Uterus (tissue), 2 donors: ENCODE data around the gene MAP3K19.

Experiments
- CTCF ChIP-seq, 4 experiments: fragments of 200-600 bp in 2 of 4; fragments of 450-650 bp in 2 of 4; sonication (generic) in 2 of 4; IDR thresholded peaks; one replicate each; pipeline ENCODE4 v1.5.1; 2016 to 2019; ENCODE audit warnings: antibody characterized with exemption in 4 of 4, mild to moderate bottlenecking in 2 of 4, moderate library complexity in 1 of 4
- POLR2A ChIP-seq, 2 donors: fragments of 450-650 bp; IDR thresholded peaks; one replicate each; pipeline ENCODE4 v1.6.1; 2016; ENCODE audit warnings: antibody characterized with exemption in 2 of 2, mild to moderate bottlenecking in 1 of 2, moderate library complexity in 1 of 2

GRCh38 chr2:135093193-135093592, 45.9 kb upstream of the MAP3K19 start:
- TF ChIP-seq CTCF (IDR thresholded peaks at IDR 0.05) (no peak), POLR2A (IDR thresholded peaks at IDR 0.05) (no peak)
